ENCODE measurements around the gene MAGEB18.

Gene MAGEB18

DNA sequence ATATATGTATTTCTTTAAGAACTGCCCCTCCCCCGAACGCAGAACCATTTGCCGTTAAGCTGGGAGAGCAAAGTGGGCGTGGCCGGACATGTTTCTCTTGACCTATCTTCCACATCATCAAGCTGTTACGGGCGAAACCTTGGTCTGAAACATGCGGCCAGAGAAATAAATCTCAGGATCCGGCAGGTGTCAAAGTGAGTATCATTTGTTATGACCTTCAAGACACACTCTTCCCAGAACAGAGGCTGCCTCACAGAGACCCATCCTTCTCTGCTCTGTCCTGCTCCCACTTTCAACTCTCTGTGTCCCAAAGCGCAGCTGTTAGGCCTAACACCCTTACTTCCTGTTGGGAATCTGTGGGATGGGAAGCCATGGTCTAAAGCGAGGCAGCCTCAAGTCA lies at the start of gene MAGEB18:
MAGEB18 (plus strand) TSS at position 70 of the 400 bp plus-strand sequence. CDS start 643 bp downstream, outside the sequence.
- TF ChIP-seq, protein P1, sequence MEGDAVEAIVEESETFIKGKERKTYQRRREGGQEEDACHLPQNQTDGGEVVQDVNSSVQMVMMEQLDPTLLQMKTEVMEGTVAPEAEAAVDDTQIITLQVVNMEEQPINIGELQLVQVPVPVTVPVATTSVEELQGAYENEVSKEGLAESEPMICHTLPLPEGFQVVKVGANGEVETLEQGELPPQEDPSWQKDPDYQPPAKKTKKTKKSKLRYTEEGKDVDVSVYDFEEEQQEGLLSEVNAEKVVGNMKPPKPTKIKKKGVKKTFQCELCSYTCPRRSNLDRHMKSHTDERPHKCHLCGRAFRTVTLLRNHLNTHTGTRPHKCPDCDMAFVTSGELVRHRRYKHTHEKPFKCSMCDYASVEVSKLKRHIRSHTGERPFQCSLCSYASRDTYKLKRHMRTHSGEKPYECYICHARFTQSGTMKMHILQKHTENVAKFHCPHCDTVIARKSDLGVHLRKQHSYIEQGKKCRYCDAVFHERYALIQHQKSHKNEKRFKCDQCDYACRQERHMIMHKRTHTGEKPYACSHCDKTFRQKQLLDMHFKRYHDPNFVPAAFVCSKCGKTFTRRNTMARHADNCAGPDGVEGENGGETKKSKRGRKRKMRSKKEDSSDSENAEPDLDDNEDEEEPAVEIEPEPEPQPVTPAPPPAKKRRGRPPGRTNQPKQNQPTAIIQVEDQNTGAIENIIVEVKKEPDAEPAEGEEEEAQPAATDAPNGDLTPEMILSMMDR (IDR thresholded peaks at IDR 0.05; ENCODE audit: extremely low read depth, missing control alignments), result no peak
- no peak for DNase-seq (ENCODE audit: low spot score)

DNA sequence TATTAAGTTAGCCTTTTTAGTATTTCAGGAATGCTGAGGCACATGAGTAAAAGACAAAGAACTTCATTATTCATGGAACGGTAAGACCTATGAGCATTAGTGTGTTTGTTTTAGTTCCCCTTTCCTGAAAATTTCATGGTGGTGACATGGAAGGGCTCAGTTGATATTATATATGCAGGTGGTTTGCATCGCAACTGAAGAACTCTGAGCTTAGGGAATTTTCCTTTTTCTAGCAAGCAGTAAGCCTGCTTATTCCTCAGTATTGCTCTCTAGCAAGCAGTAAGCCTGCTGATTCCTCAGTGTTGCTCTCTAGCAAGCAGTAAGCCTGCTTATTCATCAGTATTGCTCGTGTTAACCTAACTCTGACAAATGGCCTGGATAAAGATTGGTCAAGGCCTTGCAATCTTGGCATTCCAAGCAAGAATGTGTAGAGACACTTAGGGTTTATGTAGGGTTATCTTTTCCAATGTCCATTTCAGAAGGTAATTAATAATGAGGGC lies 37.7 kb upstream of the MAGEB18 start:
- no peak for DNase-seq (ENCODE audit: low spot score)
- TF ChIP-seq, protein P1 (IDR thresholded peaks at IDR 0.05; ENCODE audit: extremely low read depth, missing control alignments), result no peak

DNA sequence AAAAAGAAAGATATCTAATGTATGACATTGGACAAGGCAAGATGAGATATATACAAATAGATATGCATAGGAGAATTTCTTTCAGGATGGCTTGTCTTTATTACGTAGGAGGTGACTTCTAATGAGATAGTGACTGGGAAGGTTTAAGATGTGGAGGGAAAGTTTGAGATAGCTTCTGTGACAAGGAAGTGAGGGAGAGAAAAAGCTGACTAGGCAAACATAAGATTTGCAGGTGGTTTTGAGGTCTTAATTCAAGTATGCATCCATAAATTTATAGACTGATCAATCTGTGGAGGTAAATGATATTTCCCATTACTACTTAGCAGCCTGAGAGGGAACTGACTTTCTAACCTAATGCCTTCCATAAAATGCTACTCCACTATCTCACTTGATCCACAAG lies 29.0 kb upstream of the MAGEB18 start:
- DNase-seq (ENCODE audit: low spot score), result no peak
- TF ChIP-seq, protein P1 (IDR thresholded peaks at IDR 0.05; ENCODE audit: extremely low read depth, missing control alignments), result no peak

DNA sequence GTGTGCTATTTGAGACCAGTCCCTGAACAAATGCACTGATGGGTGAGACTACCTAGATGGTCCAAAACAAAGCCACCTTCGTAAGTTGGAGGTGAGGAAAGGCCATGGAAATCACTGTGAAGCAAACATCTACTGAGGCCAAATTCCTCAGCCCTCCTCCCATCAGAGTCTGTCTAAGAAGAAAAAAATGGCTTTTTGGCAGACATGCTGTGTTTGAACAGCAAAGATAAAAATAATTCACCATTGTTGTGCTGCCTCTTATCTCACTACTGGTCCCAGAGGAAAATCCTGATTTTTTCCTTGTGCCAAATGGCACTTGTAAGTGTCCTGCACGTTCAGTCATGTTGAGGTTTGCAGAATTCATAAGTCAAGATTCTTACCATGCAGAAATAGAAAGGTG lies 7.9 kb downstream of the MAGEB18 start:
- no peak for DNase-seq (ENCODE audit: low spot score)

DNA sequence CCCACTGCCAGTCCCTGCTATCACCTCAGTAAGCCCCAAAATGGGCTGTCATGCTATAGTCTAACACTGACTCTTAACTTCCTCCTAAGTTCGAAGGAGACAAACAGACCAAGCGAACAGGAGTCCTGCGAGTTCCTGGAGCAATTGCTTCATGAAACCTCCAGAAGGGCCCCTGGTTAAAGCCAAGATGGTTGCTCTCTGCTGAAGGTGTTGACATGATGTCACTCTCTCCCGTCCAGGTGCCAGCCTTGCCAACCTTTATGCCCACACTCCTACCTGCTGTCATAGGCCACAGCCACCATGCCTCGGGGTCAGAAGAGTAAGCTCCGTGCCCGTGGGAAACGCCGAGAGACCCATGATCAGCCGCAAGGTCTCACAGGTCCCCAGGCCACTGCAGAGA lies 22.2 kb downstream of the MAGEB18 start, which contains the start of gene MAGEB6B:
MAGEB6B (plus strand) TSS at position 301 of the 400 bp plus-strand sequence; CDS start at position 301, 0 bp downstream.
- DNase-seq (ENCODE audit: low spot score), result no peak
- TF ChIP-seq, protein P1 (IDR thresholded peaks at IDR 0.05; ENCODE audit: extremely low read depth, missing control alignments), result no peak

More for the DNA sequence above, 7.9 kb downstream of the MAGEB18 start:
- TF ChIP-seq, protein P1 (IDR thresholded peaks at IDR 0.05; ENCODE audit: extremely low read depth, missing control alignments), result no peak

Measured in GM20000 (cell line).